ENCODE data around the gene ANKHD1.

Gene ANKHD1, protein sequence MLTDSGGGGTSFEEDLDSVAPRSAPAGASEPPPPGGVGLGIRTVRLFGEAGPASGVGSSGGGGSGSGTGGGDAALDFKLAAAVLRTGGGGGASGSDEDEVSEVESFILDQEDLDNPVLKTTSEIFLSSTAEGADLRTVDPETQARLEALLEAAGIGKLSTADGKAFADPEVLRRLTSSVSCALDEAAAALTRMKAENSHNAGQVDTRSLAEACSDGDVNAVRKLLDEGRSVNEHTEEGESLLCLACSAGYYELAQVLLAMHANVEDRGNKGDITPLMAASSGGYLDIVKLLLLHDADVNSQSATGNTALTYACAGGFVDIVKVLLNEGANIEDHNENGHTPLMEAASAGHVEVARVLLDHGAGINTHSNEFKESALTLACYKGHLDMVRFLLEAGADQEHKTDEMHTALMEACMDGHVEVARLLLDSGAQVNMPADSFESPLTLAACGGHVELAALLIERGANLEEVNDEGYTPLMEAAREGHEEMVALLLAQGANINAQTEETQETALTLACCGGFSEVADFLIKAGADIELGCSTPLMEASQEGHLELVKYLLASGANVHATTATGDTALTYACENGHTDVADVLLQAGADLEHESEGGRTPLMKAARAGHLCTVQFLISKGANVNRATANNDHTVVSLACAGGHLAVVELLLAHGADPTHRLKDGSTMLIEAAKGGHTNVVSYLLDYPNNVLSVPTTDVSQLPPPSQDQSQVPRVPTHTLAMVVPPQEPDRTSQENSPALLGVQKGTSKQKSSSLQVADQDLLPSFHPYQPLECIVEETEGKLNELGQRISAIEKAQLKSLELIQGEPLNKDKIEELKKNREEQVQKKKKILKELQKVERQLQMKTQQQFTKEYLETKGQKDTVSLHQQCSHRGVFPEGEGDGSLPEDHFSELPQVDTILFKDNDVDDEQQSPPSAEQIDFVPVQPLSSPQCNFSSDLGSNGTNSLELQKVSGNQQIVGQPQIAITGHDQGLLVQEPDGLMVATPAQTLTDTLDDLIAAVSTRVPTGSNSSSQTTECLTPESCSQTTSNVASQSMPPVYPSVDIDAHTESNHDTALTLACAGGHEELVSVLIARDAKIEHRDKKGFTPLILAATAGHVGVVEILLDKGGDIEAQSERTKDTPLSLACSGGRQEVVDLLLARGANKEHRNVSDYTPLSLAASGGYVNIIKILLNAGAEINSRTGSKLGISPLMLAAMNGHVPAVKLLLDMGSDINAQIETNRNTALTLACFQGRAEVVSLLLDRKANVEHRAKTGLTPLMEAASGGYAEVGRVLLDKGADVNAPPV (N-terminal part only)

DNA sequence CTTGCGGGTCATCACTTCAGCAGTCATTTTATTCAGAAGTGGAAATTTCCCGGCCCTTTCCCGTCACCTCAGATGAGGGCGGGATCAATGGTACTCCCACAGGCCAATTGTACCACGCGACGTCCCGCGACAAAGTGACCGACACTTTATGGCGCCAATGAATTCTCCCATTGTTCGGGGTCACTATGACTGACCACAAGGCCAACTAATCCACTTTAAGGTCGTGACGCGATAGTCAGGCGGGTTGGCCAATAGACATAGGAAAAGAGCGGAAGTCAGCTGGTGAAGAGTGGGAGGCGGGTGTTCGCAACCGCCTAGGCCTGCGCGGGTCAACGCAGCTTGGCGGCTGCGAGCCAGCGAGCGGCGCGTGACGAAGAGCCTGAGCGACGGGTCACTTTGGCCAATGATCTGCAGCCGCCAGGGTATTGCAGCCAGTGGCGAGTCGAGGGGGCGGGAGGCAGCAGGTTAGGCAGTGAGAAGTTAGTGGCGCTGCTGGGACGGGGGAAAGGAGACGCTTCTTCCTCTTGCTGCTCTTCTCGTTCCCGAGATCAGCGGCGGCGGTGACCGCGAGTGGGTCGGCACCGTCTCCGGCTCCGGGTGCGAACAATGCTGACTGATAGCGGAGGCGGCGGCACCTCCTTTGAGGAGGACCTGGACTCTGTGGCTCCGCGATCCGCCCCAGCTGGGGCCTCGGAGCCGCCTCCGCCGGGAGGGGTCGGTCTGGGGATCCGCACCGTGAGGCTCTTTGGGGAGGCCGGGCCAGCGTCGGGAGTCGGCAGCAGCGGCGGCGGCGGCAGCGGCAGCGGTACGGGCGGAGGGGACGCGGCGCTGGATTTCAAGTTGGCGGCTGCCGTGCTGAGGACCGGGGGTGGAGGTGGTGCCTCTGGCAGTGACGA is at the start of gene ANKHD1:
Gene ANKHD1 (plus strand): TSS at position 472 of the 896 bp plus-strand sequence. CDS start 135 bp downstream, at position 607.
- DNase-seq (ENCODE audit: insufficient read length, low spot score) (peak; percentile 97), FAIRE-seq (peak; percentile 98)

DNA sequence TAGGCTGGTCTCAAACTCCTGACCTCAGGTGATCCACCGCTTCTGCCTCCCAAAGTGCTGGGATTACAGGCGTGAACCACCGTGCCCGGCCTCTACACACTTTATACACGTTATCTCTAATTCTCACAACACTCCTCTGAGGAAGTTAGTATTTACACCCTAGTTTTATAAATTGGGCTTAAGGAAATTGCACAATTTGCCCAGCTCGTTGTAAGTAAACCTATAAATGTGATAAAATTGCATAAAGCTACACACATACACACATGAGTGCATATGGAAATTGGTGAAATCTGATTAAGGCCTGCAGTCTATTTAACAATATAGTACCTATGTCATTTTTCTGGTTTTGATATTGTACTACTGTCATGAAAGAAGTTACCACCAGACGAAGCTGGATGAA is 46.1 kb upstream of the ANKHD1 start:
- no peak for DNase-seq (ENCODE audit: insufficient read length, low spot score)
- no peak for FAIRE-seq

DNA sequence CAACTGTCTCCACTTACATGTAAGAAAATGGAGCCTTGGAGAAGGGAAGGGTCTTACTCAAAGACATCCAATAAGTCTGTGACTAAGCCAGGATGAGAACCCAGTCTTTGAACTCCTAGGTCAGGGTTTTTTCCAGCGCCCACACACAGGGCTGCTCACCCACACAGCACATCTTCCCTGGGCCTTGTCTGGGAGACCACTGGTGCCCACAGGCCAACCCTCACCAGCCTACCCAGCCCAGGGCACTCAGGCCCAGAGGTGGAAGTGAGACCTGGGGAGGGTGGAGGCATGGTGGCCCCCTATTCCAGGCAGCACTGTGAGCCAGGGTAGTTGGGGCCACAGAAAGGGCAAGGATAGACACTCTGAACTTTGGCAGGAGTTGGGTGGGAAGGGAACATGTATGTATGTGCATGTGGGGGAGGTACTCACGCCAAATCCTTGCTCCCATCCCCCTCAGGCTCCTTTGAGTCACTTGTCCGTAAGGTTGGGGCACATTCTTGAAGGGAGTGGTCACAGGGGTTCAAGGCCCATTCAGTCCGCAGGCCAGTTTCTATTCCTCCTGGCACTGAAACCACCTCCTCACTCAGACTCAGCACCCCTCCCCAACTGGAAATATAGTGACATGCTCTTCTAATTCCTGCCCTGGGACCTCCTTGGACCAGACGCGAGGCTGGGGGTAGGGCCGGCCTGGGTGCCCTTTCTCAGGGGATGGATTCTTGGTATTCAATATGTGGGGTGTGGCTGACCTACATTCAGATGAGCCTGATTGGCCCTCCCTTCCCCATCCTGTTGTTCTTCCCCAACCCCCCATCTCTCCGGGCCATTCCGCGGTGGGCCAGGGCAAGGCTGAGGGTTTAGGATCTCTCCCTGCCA is 44.5 kb upstream of the ANKHD1 start:
- FAIRE-seq = no peak

DNA sequence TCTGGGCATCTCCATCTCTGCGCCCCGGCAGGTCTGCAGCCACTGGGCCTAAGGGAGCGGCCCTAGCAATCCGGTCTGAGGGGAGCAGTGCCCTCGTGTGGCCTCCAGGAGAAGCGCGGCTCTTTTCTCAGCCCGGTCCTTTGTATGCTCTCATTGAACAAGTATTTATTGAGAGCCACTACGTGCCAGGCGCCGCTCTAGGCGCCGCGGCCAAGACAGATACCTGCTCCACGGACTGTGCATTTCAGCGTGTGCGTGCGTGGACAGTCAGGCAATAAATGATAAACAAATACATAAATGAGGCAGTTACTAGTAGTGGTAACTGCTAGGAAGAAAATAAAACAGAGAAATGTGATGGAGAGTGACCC is 43.9 kb upstream of the ANKHD1 start:
- FAIRE-seq (peak; percentile 86), DNase-seq (ENCODE audit: insufficient read length, low spot score) (peak; percentile 90)

More for the DNA sequence above, 44.5 kb upstream of the ANKHD1 start:
- DNase-seq (ENCODE audit: insufficient read length, low spot score) = no peak

DNA sequence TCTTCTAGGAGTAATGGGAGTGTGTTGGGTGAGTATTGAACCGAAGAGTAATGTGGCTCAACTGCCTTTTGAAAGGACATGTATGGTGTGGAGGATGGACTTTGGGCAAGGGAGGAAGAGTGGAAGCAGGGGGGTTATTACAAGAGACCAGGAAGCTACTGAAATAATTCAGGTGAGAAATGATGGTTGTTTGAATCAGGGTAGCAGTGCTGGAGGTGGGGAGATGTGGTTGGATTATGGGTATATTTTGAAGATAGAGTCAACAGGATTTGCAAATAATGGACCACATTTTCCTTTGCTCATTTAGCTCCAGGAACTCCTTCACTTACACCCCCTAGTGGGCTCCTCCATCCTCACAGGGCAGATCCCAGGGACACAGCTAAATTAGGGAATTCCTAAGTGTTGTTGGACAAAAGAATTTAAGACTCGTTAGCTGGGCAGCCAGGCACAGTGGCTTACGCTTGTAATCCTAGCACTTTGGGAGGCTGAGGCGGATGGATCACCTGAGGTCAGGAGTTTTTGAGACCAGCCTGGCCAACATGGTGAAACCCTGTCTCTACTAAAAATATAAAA is 42.8 kb upstream of the ANKHD1 start:
- no peak for FAIRE-seq
- DNase-seq (ENCODE audit: insufficient read length, low spot score) = peak; percentile 53

DNA sequence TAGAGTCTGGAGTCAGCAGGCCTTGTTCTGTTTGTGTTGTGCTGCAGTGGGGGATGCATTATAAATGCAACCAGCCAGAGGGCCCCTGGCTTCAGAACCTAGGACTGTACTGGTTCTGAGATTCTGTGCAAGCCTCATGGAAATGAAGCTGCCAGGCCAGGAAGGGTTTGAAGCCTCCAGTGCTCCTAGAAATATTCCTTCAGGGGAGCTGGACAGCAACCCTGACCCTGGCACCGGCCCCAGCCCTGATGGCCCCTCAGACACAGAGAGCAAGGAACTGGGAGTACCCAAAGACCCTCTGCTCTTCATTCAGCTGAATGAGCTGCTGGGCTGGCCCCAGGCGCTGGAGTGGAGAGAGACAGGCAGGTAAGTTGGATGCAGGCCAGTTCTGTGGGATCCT is 41.5 kb upstream of the ANKHD1 start, which contains the start of gene SLC4A9:
Gene SLC4A9 (plus strand): TSS at position 94 of the 400 bp plus-strand sequence. CDS start 43 bp downstream, at position 137.
- no peak for FAIRE-seq

DNA sequence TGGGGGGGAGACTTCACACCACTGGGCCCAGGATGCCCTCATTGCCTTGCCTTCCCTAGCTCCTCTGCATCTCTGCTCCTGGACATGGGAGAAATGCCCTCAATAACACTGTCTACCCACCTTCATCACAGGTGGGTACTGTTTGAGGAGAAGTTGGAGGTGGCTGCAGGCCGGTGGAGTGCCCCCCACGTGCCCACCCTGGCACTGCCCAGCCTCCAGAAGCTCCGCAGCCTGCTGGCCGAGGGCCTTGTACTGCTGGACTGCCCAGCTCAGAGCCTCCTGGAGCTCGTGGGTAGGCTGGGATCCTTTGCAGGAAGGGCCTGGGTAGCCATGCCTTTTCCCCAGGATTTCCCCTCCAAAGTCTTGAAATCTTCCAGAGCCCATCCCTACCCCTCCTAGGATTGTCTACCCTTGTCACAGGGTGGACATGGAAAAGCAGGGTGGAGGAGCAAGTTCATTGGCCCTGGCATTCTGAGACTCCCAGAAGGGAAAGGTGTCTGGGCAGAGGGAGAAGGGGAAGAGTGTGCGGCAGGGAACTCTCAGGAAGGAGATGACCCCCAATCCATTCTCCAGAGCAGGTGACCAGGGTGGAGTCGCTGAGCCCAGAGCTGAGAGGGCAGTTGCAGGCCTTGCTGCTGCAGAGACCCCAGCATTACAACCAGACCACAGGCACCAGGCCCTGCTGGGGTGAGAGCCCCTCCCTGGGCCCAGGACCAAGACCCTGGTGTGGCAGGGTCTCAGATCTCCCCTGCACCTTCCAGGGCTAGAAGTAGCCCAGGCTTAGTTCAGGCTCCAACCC is 40.8 kb upstream of the ANKHD1 start:
- no peak for FAIRE-seq
- no peak for DNase-seq (ENCODE audit: insufficient read length, low spot score)

More for the DNA sequence above, 41.5 kb upstream of the ANKHD1 start, which contains the start of gene SLC4A9:
- no peak for DNase-seq (ENCODE audit: insufficient read length, low spot score)

DNA sequence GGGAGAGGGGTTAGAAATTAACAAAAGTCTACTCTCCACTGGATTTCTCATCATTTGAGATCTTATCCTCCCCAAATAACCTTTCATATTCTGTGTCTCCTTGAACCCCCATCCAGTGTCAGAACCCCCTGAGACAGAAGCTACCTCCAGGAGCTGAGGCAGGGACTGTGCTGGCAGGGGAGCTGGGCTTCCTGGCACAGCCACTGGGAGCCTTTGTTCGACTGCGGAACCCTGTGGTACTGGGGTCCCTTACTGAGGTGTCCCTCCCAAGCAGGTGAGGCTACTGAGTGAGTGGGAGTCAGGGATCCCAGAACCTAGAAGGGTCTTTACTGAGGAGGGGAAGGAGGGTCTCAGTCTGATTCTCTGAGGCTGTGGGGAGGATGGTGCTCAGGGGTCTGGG is 39.7 kb upstream of the ANKHD1 start:
- DNase-seq (ENCODE audit: insufficient read length, low spot score) = no peak
- no peak for FAIRE-seq

DNA sequence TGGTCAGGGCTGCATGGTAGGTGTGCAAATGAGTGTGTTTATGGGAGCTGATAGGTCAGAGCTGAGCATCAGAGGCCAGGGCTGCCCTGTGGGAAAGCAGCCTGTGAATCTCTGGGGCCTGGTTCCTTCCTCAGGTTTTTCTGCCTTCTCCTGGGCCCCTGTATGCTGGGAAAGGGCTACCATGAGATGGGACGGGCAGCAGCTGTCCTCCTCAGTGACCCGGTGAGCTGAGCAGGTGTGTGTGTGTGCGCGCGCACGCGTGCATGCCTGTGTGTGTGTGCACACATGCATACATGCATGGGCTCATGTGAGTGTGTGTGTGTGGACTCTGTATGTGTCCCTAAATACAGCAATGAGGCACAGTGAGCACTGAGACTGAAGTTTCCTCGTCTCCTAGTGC is 39.3 kb upstream of the ANKHD1 start:
- FAIRE-seq (no peak), DNase-seq (ENCODE audit: insufficient read length, low spot score) (no peak)

DNA sequence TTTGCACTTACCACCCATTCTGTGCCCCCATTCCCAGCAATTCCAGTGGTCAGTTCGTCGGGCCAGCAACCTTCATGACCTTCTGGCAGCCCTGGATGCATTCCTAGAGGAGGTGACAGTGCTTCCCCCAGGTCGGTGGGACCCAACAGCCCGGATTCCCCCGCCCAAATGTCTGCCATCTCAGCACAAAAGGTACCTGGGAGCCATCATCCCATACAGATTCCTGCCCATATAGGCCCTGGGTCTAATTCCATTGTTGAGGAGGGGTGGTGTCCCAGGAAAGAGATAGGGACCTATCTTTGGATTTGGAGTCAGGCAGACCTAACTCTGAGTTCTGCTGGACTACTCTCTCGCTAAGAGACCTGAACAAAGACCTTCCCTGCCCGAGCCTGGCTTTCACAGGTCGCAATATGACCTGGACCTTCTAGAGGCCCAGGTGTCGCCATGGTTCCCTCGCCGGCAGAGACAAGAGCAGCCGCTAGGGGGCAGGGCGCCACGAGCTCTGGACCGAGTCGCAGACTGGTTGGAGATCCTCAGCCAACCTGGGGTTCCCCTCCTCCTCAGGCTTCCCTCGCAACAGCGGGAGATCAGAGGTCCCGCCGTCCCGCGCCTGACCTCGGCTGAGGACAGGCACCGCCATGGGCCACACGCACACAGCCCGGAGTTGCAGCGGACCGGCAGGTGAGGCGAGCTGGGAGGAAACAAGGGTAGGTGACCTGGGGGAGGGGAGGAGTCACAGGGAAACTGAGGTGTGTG is 38.6 kb upstream of the ANKHD1 start:
- DNase-seq (ENCODE audit: insufficient read length, low spot score) = peak; percentile 54
- FAIRE-seq = no peak

DNA sequence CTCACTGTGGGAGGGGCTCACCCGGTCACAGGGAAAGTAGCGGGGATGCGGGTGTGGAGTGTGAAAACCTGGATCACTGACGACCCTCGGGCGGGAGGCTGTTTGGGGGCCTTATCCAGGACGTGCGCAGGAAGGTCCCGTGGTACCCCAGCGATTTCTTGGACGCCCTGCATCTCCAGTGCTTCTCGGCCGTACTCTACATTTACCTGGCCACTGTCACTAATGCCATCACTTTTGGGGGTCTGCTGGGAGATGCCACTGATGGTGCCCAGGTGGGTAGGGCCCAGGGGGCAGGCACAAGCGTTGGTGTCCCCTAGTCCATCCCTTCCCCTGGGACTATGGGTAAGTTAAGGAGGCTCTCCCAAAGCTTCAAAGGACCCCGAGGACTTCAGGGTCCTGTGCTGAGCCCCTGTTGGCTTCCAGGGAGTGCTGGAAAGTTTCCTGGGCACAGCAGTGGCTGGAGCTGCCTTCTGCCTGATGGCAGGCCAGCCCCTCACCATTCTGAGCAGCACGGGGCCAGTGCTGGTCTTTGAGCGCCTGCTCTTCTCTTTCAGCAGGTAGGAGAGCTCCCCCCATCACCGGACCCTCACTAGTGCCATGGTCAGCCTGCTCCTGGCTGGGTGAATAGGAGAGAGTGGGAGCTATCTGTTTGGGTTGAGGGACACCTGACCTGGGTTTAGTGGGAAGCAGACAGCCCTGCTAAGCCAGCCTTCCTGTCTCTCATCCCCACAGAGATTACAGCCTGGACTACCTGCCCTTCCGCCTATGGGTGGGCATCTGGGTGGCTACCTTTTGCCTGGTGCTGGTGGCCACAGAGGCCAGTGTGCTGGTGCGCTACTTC is 37.8 kb upstream of the ANKHD1 start:
- FAIRE-seq (no peak), DNase-seq (ENCODE audit: insufficient read length, low spot score) (no peak)

DNA sequence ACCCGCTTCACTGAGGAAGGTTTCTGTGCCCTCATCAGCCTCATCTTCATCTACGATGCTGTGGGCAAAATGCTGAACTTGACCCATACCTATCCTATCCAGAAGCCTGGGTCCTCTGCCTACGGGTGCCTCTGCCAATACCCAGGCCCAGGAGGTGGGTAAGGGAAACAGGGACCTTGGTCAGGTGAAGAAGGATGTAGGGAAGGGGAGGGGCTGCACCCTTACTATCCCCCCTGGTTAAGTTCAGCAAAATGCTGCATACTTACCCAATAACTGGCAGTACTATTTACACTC is 37.2 kb upstream of the ANKHD1 start:
- DNase-seq (ENCODE audit: insufficient read length, low spot score) (no peak), FAIRE-seq (no peak)

DNA sequence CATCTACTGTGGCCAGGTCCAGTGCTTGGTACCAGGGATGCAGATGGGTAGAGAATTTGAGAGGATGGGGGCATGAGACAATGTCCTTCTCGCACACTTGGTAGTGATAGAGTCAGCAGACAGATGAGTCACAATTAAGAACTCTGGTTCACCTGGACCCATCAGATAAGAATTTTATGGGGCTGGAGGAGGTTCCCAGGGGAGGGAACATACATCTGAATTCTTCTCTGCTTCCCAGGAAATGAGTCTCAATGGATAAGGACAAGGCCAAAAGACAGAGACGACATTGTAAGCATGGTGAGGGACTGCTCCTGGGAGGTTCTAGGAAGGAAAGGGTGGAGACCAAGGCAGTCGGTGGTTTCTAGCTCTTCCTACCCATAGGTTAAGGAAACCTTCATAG is 36.4 kb upstream of the ANKHD1 start:
- no peak for FAIRE-seq
- DNase-seq (ENCODE audit: insufficient read length, low spot score) = no peak

DNA sequence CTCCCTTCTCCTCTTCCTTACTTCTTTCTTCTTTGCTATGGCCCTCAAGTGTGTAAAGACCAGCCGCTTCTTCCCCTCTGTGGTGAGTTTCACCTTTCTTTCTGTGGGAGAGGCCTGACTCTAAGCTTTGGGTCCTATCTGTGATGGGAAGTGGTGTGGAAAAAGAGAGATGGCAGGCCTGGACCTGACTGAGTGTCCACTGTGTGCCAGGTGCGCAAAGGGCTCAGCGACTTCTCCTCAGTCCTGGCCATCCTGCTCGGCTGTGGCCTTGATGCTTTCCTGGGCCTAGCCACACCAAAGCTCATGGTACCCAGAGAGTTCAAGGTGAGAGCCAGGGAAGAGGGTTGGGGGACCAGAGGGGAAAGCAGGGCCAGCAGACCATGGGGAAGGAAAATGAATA is 35.7 kb upstream of the ANKHD1 start:
- no peak for FAIRE-seq

DNA sequence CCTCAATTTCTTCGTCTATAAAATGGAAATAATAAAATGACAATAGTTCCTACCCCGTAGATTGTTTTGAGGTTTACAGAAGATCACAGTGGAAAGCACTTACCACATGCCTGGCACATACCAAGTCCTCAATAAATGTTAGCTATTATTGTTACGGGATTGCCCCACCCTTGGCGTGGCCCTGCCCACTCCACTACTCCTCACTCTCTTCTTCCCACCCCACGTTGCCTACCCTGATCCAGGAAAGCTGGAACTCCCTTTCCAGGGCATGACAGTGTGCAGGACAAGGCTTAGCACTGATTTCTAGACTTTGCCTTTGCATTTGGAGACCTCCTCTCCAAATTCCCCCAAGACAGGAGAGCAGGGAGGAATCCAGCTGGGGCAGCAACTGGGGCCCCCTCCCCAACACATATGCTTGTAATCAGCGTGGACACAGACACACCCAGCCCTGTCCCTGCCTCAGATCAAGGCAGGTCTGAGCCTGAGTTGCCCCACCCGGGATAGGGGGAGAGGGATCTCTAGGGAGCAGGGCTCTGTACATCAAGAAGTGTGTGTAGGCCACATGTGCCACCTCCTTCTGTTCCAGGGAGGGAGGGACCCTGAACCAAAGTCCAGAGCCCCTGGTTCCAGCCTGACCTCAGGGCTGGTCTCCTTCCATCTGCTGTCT is 34.9 kb upstream of the ANKHD1 start:
- no peak for DNase-seq (ENCODE audit: insufficient read length, low spot score)
- FAIRE-seq = no peak

More for the DNA sequence above, 35.7 kb upstream of the ANKHD1 start:
- no peak for DNase-seq (ENCODE audit: insufficient read length, low spot score)
